ENCODE data around the gene UTP11.
"Not testable (repeated sequence)": the region's sequence is repeated elsewhere in the genome, so short reads cannot be mapped to it uniquely, and the experiment has no call there.

Gene UTP11

DNA sequence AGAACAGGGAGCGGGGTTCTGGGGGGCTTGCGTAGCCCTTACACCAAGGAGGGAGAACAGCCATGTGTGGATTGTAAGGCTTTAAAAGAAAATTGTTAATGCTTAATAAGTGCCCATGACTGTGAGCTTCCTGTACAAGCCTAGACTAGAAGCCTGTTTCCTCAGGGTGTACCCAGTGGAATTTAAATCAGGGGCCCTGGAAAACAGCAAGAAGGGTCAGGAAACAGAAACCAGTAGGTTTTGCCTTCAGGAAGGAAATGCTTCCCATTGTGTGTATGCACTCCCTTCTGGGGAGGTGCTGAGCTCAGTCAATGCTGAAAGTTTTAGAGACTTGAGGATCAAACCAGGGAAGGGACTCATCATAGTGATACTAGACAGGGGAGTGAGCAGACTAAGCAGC lies 12.7 kb downstream of the UTP11 start:
- in situ Hi-C loops (cut with MboI; ENCODE audit: low sequenced_read_pairs) = no loop called here

- in situ Hi-C loops (cut with MboI; ENCODE audit: low sequenced_read_pairs) = no loop called here
Measured at GRCh38 chr1:38025664-38026063, 13.1 kb downstream of the UTP11 start.

GRCh38 chr1:38026592-38027200 lies 14.2 kb downstream of the UTP11 start:
- in situ Hi-C loops (cut with MboI; ENCODE audit: low sequenced_read_pairs) = no loop called here

GRCh38 chr1:38027201-38028104 lies 14.9 kb downstream of the UTP11 start:
- in situ Hi-C loops (cut with MboI; ENCODE audit: low sequenced_read_pairs) = no loop called here

GRCh38 chr1:38028105-38028591 lies 15.6 kb downstream of the UTP11 start:
- in situ Hi-C loops (cut with MboI; ENCODE audit: low sequenced_read_pairs) = no loop called here

DNA sequence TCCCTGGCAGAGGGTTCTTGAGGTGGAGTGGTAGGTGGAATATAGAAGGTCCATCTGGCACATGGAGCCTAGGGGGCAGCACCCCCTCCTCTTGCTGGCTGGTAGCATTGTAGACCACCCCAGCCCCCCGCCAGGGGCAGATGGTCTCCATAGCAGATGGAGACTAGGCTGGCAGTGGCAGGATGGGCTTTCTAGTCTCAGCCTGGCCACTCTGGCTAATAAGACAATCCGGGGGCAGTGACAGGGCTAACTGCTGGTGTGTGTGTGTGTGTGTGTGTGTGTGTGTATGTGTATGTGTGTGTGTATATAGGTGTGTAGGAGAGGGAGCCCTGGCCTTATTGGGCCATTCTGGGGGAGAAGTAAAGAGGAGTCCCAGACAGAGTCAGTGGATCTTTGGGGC lies 16.1 kb downstream of the UTP11 start:
- in situ Hi-C loops (cut with MboI; ENCODE audit: low sequenced_read_pairs) = no loop called here

DNA sequence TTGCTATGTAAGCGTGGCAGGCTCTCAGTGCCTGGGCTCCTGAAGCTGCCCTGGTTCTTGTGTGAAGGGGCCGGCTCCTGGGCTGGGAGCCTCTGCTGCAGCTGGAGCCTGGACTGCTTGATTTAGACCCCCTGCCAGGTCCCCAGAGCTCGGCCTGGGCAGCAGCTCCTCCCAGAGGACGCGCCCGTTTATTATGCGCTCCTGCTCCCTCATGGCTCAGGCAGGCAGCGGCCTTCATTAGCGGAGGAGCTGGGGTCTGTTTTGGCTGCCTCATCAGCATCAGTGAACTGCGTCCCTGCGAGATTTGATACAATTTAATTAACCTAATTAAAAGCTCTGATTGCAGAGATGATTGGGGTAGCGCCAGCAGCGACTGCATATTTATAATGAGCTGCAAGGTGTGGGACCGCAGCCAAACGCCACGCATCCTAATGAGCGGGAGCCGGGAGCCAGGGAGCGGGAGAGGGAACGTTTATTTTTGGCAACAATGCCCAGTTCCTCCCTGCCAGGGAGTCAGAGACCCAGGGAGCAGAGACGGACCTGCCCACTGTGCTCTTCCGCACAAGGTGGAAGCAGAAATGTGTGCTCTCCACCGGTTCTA lies 16.6 kb downstream of the UTP11 start:
- in situ Hi-C loops (cut with MboI; ENCODE audit: low sequenced_read_pairs) = no loop called here

DNA sequence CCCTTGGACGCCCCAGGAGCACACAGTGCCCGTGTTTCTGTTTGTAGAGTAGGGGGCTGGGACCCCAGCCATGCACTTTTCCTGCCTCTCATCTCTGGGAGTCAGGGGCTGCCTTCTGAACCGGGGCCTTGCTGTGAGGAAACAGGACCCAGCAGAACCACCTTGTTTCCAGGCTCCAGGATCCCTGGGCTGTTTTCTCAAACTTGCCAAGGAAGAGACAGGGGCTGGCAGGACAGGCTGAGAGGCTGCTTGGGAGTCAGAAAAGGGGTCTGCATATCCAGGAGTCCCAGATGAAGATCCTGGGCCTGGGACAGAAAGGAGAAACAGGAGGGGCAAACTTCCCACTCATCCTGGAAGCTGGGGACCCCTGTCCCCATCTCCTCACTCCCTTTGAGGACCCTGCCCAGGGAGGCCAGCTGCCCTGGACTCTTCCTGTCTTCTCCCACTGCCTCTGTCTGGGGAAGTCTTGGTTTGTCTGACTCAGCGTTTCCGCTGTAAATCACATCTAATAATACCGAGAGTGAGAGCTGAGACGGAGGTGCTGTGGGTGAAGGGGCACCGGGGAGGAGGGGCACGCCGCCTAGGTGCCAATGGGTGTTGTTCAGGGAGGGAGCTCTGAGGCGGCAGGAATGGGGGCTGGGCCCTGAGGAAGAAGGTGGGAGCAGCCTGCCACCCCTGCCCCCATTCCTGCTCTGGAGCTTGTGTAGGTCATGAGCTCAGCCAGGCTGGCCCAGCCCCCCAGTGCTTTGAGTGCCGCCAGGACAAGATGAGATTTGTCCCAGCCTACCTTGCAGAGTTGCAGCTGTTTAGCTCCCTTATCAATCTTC lies 17.4 kb downstream of the UTP11 start:
- in situ Hi-C loops (cut with MboI; ENCODE audit: low sequenced_read_pairs) = no loop called here

DNA sequence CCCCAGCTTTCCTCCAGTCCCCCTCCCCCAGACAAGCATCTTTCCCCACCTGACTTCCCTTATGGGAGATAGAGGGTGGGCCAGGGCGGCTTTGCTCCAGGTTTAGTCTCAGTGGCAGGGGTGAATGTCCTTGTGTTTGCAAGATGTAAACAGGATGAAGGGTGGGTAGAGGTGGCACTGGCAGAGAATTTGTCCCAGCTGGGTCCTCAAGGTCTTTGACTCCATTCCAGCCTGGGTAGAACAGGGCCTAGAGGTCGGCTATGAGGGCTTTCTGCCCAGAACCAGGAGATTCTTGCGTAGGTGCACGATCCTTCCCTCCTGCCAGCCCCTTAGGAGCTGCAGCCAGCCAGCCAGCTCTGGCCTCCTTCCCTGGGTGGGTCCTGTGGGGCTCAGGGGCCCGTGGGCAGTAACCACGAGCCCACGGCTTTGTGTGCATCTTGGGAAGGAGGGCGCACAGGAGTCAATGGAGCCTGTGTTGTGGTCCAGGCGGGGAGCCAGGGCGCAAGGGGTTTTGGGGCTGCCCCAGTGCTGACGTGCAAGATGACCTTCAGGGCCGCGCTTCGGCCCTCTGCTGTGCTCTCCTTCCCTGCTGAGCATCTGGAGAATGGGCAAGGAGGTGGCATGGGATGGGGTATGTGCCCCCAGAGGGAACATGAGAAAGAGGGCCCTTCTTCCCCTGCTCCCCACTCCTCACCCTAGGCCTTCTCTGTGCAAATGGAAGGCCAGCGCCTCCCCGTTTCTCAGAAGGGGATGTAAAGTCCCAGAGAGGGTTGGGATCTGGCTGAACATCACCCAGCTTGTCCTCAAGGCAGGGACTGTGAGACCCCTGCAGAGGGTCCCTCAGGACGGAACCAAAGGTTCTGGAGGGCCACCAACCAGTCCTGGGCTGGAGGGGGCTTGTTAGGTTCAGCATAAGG lies 18.3 kb downstream of the UTP11 start:
- in situ Hi-C loops (cut with MboI; ENCODE audit: low sequenced_read_pairs) = no loop called here

DNA sequence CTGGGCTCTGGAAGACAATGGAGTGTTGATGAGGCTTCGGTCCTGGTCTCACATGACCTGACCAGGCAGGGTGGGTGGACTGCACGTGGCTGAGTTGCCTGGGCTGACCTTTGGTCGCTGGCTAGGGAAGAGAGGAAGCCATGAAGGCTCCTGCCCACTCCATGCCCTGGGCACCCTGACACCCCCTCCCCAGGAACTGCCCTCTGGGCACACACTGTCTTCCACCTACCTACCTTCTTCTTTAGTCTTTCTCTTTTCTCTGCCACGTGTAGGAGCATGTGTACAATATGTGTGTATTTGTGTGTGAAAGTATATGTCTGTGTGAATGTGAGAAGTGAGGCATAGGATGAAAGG lies 19.0 kb downstream of the UTP11 start:
- in situ Hi-C loops (cut with MboI; ENCODE audit: low sequenced_read_pairs) = no loop called here

DNA sequence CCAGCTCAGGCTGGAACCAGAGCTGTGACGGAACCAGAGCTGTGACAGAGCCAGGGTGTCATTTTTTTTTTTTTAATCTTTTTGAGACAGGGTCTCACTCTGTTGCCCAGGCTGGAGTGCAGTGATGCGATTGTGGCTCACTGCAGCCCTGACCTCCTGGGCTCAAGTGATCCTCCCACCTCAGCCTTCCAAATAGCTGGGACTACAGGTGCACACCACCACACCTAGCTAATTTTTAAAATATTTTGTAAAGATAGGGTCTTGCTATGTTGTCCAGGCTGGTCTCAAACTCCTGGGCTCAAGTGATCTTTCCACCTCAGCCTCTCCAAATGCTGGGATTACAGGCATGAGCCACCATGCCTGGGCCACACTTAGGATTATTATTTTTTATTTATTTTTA lies 20.5 kb downstream of the UTP11 start:
- in situ Hi-C loops (cut with MboI; ENCODE audit: low sequenced_read_pairs) = not testable (repeated sequence)

DNA sequence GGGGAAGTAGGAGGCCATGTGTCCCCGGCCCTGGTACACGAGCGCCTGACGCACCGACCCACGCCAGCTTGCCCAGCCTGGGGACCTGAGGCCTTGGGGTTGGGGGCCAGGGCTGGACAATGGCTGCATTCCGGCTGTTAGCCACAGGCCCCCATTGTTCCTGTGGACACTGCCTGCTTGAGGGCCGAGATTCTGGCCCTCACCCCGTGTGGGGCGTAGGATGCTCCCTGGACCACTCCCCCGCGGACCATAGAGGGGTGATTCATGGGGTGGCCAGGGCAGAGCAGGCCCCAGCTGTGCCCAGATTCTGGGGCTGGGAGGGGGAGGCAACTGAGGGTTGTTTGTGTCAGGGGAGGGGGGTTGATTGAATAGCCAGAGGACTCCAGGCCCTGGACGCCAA lies 22.3 kb downstream of the UTP11 start:
- in situ Hi-C loops (cut with MboI; ENCODE audit: low sequenced_read_pairs) = no loop called here

GRCh38 chr1:38037221-38037939 lies 24.8 kb downstream of the UTP11 start:
- in situ Hi-C loops (cut with MboI; ENCODE audit: low sequenced_read_pairs) = no loop called here

DNA sequence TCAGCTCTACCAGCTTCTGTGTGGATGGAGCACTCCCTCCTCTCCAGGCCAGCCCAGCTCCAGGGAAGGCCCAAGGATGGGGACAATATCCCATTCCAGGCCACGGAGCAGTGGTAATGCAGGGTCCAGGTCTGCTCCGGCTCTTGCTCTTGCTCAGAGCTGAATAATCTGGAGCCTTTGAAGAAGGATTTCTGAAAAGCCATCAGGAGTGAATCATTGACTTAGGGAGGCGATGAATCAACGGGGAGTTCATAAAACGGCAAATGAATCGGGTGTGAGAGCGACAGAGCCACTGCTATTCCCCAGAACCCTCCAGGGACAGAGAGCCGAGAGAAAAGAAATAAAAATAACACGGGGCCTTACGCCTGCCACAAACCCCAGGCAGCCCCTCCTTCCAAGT lies 26.3 kb downstream of the UTP11 start:
- in situ Hi-C loops (cut with MboI; ENCODE audit: low sequenced_read_pairs) = no loop called here

- in situ Hi-C loops (cut with MboI; ENCODE audit: low sequenced_read_pairs) = no loop called here
Measured at GRCh38 chr1:38039331-38040088, 27.0 kb downstream of the UTP11 start.

DNA sequence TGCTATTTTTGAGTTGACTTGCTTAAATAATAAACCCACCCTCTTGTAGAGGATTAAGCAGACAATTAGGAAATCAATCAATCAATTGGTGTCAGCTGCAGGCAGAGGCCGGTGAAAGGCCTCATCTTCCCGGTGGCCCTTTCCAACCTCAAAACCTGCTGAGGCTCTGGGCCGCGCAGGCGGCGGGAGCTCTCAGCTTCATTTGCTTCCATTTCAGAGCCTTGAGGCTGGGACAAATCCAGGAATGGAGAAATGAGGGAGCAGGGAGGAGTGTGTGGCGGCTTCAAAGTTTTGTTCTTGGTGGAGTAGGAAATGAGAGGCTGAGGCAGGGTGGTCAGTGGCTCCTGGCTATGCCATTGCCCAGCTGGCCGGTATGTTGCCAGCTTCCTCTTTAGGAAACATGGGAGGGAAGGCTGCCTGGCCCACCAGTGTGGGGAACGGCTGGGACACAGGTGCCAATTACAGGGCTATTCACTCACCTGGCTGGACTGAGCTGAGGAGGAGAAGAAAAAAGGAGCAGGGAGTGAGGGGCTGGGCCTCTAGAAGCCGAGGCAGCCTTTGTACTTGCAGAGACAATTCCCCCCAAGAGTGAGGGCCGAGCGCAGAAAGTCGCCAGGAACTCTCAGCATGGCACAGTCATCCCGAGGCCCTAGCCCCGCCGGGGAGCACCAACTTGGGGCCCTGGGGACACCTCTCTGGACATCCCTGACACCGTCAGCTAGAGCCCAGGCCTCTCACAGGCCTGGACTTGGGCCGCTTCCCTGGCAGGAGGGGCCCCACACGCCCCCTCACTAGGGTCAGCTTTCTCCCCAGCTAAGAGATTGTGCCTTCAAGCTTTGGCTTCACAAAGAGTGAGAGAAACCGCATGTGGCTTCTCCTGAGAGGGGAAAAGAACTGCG lies 29.7 kb downstream of the UTP11 start:
- in situ Hi-C loops (cut with MboI; ENCODE audit: low sequenced_read_pairs) = no loop called here

DNA sequence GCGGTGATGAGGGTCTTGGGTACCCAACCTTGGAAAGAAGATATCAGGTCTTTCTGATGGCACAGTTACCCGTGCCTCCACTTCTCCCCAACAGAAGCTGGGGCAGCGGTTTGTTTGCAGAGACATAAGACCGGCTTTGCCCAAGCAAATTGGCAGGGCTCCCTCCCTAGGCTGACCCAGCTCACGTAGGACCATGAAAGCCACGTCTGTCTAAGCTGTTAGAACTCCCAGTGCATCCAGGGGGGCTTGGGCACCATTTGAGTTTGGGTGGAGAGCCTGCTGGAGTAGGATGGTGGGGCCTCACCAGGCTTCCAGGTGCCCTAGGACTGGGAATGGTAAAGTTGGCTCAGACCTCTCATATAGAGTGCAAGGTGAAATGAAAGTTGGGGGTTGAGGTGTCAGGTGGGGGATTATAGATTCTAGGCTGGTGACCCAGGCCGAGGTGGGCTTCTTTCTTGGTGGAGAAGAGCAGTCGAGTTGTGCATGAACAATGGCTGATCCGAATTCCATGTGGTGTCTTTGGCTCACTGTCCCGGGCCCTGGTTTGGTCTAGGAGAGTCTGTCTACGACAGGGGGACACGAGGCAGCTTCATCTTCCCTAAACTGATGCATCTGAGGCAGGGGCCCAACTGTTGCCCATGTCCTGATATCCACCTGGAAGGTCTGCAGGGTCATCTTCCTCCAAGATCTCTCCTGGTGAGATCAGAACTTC lies 30.7 kb downstream of the UTP11 start:
- in situ Hi-C loops (cut with MboI; ENCODE audit: low sequenced_read_pairs) = no loop called here
